ENCODE measurements around the gene CSRNP3. TPM values are rescaled to one million over a fixed set of nuclear protein-coding genes. Genes with fewer than 3 reads are reported as not detected.

The CSRNP3 gene
- total and polyA plus RNA-seq, 2 donors (not counting 3 experiments of a cell fraction or from before 2014, with no cell fraction given) = not detected

DNA sequence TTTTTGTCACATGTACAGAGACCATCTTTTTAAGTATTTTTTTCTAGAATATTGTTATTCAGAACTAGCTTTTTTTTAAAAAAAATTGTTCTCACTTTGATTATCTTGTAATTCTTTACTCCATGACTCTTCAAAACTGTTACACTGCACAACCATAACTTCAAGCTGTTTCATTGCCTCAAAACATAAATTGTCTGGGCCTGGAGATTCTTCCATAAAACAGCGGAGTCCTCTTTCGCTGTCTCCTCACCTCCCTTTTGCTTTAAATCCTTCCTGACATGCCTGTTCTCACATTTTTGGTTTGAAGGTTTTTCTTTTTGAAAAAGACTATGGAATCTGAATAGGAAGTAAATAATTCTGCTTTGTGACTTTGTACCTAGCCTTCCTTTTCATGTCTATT is 197.9 kb downstream of the CSRNP3 start:
- BruUV-seq (replicated peaks) = no TSS peak

More for the DNA sequence above, 197.9 kb downstream of the CSRNP3 start:
- Histone ChIP-seq H3K36me3 (ENCODE audit: control insufficient read depth in 2 of 2, extremely low read depth in 1 of 2, insufficient read depth in 2 of 2, low read length in 2 of 2) (no peaks in the 10 kb centered on the region), H3K9me3 (replicated peaks; ENCODE audit: control insufficient read depth, insufficient read depth, low read length) (no peaks in the 10 kb centered on the region), H3K4me3 (replicated peaks in 1 of 3; ENCODE audit: insufficient read depth in 1 of 3, low read depth in 1 of 3, low read length in 3 of 3) (no peak overlapping the region), H2AFZ (ENCODE audit: low read depth, low read length) (no peak overlapping the region), H3K4me2 (ENCODE audit: insufficient read depth, low read length) (no peak overlapping the region), H3K4me1 (ENCODE audit: control insufficient read depth, extremely low read depth, insufficient read depth, low read length) (no peaks in the 10 kb centered on the region), H3K9ac (replicated peaks; ENCODE audit: extremely low read depth, insufficient read depth, low read length) (no peak overlapping the region), H4K20me1 (replicated peaks; ENCODE audit: control insufficient read depth, extremely low read depth, insufficient read depth, low read length) (no peaks in the 10 kb centered on the region), H3K27ac (ENCODE audit: insufficient read depth, low read depth, low read length) (no peak overlapping the region), H3K9me1 (replicated peaks; ENCODE audit: control insufficient read depth, extremely low read depth, insufficient read depth, low read length) (no peaks in the 10 kb centered on the region), H3K27me3 (ENCODE audit: control insufficient read depth in 2 of 2, insufficient read depth in 2 of 2, low read length in 2 of 2) (no peaks in the 10 kb centered on the region), H3K79me2 (ENCODE audit: control insufficient read depth, insufficient read depth, low read length) (no peaks in the 10 kb centered on the region)
- intact Hi-C loops (cut with micrococcal nuclease) (no loop called here), dilution Hi-C loops (cut with MboI; ENCODE audit: extremely low pct_ligation_motif_present, low sequenced_read_pairs) (no loop called here)
- CTCF ChIA-PET = interaction anchor here (0.6 kb wide), 1 partner anchor 463 kb away, joined by 3 read pairs; the partner anchor contains the start of gene SCN3A
- POLR2A ChIA-PET = no interaction called here
- no peak for FAIRE-seq
- no peak for DNase-seq (ENCODE audit: low read depth, low spot score)
- no peak for TF ChIP-seq POLR2AphosphoS5 (IDR thresholded peaks at IDR 0.05; ENCODE audit: insufficient read depth, low read depth, low read length)
- no peak for TF ChIP-seq JUN (IDR thresholded peaks at IDR 0.05; ENCODE audit: borderline replicate concordance, insufficient read depth, insufficient read length, low read depth)
- TF ChIP-seq MAX (IDR thresholded peaks at IDR 0.05; ENCODE audit: insufficient read depth, insufficient read length) = no peak
- TF ChIP-seq MYC (IDR thresholded peaks at IDR 0.05; ENCODE audit: low read depth, low read length) = no peak
- TF ChIP-seq GATA2 (IDR thresholded peaks at IDR 0.05; ENCODE audit: insufficient read depth, insufficient read length, low read depth, low read length) = no peak
- TF ChIP-seq, protein P1, sequence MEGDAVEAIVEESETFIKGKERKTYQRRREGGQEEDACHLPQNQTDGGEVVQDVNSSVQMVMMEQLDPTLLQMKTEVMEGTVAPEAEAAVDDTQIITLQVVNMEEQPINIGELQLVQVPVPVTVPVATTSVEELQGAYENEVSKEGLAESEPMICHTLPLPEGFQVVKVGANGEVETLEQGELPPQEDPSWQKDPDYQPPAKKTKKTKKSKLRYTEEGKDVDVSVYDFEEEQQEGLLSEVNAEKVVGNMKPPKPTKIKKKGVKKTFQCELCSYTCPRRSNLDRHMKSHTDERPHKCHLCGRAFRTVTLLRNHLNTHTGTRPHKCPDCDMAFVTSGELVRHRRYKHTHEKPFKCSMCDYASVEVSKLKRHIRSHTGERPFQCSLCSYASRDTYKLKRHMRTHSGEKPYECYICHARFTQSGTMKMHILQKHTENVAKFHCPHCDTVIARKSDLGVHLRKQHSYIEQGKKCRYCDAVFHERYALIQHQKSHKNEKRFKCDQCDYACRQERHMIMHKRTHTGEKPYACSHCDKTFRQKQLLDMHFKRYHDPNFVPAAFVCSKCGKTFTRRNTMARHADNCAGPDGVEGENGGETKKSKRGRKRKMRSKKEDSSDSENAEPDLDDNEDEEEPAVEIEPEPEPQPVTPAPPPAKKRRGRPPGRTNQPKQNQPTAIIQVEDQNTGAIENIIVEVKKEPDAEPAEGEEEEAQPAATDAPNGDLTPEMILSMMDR (IDR thresholded peaks at IDR 0.05; ENCODE audit: extremely low read depth in 1 of 2, insufficient read depth in 1 of 2, low read depth in 1 of 2, low read length in 2 of 2) = no peak
- TF ChIP-seq FOS (IDR thresholded peaks at IDR 0.05; ENCODE audit: borderline replicate concordance, insufficient read depth, low read length) = no peak
- no peak for TF ChIP-seq EZH2 (IDR thresholded peaks at IDR 0.05; ENCODE audit: borderline replicate concordance, low read depth, low read length, severe bottlenecking)
- no peak for TF ChIP-seq POLR2A (IDR thresholded peaks at IDR 0.05; ENCODE audit: low read depth, low read length)
